ENCODE data around the gene TRAF1.
"Not testable (repeated sequence)": the region's sequence is repeated elsewhere in the genome, so short reads cannot be mapped to it uniquely, and the experiment has no call there.

Gene TRAF1

GRCh38 chr9:120926397-120926928 is at the start of gene TRAF1:
TRAF1 (minus strand) TSS chr9:120926796; CDS start chr9:120926075, 721 bp downstream.
- DNase-seq: no peak

- no peak for DNase-seq
Observed at GRCh38 chr9:120974921-120975320, 48.3 kb upstream of the TRAF1 start.

- DNase-seq: no peak
Observed at GRCh38 chr9:120974181-120974580, 47.6 kb upstream of the TRAF1 start.

GRCh38 chr9:120971938-120972337 is 45.3 kb upstream of the TRAF1 start:
- DNase-seq: no peak

GRCh38 chr9:120971471-120971870 is 44.9 kb upstream of the TRAF1 start:
- not testable (repeated sequence) for DNase-seq

GRCh38 chr9:120970244-120970643 is 43.6 kb upstream of the TRAF1 start:
- no peak for DNase-seq

GRCh38 chr9:120966013-120966369 is 39.4 kb upstream of the TRAF1 start:
- no peak for DNase-seq

GRCh38 chr9:120965344-120966012 is 38.9 kb upstream of the TRAF1 start:
- peak; percentile 35 for DNase-seq

- DNase-seq: no peak
Observed at GRCh38 chr9:120961936-120962335, 35.3 kb upstream of the TRAF1 start.

- DNase-seq: no peak
Observed at GRCh38 chr9:120960001-120960400, 33.4 kb upstream of the TRAF1 start.

- DNase-seq: no peak
Observed at GRCh38 chr9:120956862-120957261, 30.3 kb upstream of the TRAF1 start.

GRCh38 chr9:120951960-120952618 is 25.5 kb upstream of the TRAF1 start:
- no peak for DNase-seq

GRCh38 chr9:120950421-120951388 is 24.1 kb upstream of the TRAF1 start:
- DNase-seq: no peak

- no peak for DNase-seq
Observed at GRCh38 chr9:120949290-120949689, 22.7 kb upstream of the TRAF1 start.

- DNase-seq: no peak
Observed at GRCh38 chr9:120948824-120949223, 22.2 kb upstream of the TRAF1 start.

GRCh38 chr9:120947222-120947621 is 20.6 kb upstream of the TRAF1 start:
- no peak for DNase-seq

GRCh38 chr9:120946259-120946658 is 19.7 kb upstream of the TRAF1 start:
- no peak for DNase-seq

- no peak for DNase-seq
Observed at GRCh38 chr9:120944948-120945347, 18.4 kb upstream of the TRAF1 start.

- no peak for DNase-seq
Observed at GRCh38 chr9:120944434-120944843, 17.8 kb upstream of the TRAF1 start.

- no peak for DNase-seq
Observed at GRCh38 chr9:120942186-120943001, 15.8 kb upstream of the TRAF1 start.

GRCh38 chr9:120941046-120941770 is 14.6 kb upstream of the TRAF1 start:
- DNase-seq: no peak

- DNase-seq: no peak
Observed at GRCh38 chr9:120940573-120940972, 14.0 kb upstream of the TRAF1 start.

All from NCI-H345 (cell line).